Measurements from ENCODE around the gene USF1.

- TF ChIP-seq YY1 (IDR thresholded peaks at IDR 0.05; ENCODE audit: low read depth) (no peak), REST (IDR thresholded peaks at IDR 0.05; ENCODE audit: low read depth) (no peak), EP300 (IDR thresholded peaks at IDR 0.05; ENCODE audit: borderline replicate concordance) (no peak), FOXM1 (IDR thresholded peaks at IDR 0.05; ENCODE audit: borderline replicate concordance, low read depth) (no peak), ZBTB7A (IDR thresholded peaks at IDR 0.05; ENCODE audit: low read depth) (no peak), TCF12 (IDR thresholded peaks at IDR 0.05; ENCODE audit: low read depth) (no peak), MAX (IDR thresholded peaks at IDR 0.05) (no peak), CEBPB (IDR thresholded peaks at IDR 0.05) (no peak), EGR1 (IDR thresholded peaks at IDR 0.05) (no peak)
- TF ChIP-seq, protein P1, sequence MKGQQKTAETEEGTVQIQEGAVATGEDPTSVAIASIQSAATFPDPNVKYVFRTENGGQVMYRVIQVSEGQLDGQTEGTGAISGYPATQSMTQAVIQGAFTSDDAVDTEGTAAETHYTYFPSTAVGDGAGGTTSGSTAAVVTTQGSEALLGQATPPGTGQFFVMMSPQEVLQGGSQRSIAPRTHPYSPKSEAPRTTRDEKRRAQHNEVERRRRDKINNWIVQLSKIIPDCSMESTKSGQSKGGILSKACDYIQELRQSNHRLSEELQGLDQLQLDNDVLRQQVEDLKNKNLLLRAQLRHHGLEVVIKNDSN (IDR thresholded peaks at IDR 0.05): no peak
Measured at GRCh38 chr1:161077426-161077825, 31.6 kb upstream of the USF1 start.
